ENCODE data around the gene TEX29.

Gene TEX29

DNA sequence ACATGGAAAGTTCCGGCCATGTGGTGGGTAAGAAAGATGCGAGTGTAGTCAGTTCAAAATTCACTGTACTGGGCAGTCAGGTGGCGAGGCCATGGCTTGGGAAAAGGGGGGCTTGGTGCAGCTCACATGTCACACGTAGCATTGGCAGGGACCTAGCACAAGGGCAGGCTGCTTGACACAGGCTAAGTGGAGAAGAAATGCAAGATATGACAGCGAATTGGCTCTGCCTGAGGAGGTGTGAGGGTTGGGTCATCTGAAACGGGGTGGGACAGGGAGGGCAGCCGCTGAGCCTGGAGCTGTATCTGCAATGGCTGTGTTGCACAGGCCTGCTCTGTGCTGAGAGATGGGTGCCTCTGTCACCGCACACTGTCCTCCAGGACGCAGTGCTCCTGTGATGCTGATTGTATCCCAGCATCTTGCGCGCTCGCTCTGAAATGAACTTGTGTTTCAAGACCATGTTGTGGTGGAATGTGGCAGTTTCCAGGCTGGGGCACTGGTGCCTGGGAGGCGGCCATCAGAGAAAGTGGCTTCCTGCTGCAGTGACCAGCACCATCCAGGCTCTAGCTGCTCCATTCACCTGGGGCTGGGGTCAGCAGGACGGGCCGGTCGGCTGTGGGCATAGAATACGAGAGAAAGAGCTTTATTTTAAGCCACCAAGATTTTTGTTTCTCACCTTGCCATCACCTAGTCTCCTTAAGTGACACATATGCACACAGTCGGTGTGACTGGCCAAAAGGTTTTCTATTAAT lies 70.3 kb downstream of the TEX29 start:
- no peak for DNase-seq (ENCODE audit: low read depth in 1 of 2, low spot score in 1 of 2)

- DNase-seq (ENCODE audit: low read depth in 1 of 2, low spot score in 1 of 2), result no peak
Measured at GRCh38 chr13:111392486-111392885, 72.0 kb downstream of the TEX29 start.

DNA sequence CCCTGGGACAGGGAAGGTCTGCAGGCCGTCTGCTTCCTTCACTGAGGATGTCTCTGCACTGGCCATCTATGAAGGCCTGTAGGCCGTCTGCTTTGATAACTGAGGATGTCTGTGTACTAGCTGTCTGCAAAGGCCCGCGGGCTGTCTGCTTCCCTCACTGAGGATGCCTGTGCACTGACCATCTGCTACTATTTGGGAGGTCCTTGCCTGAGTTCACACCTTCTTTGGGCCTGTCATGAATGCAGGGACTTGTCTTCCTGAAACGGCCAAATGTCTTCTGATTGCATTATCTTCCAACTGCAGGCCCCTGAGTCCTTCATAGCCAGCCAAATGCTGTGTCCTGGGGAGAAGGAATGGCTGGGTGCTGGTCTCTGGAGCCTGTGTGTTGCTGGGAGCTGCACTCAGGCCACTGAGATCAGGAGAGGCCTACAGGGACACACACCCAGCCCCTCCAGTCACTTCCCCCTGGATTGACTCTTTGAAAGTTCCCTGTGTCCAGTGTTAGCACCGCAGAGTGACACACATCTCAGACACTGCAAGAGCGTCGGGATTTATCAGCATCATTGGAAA lies 72.9 kb downstream of the TEX29 start:
- DNase-seq (ENCODE audit: low read depth in 1 of 2, low spot score in 1 of 2), result no peak
